H1 (cell line): ENCODE data around the gene SLC34A1. TPM values are rescaled to one million over a fixed set of nuclear protein-coding genes. Genes with fewer than 3 reads are reported as not detected.

Source experiments
- CREB1 ChIP-seq: IDR thresholded peaks from 2 replicates; pipeline ENCODE4 v1.6.1; 2012; ENCODE audit warnings: inconsistent platforms
- FOSL1 ChIP-seq: IDR thresholded peaks from 2 replicates; pipeline ENCODE4 v1.6.1; 2011; ENCODE audit warnings: mild to moderate bottlenecking, low read depth, low read length, moderate library complexity; ENCODE audit not compliant: insufficient read depth
- MAX ChIP-seq: IDR thresholded peaks from 2 replicates; pipeline ENCODE4 v1.6.1; 2012; ENCODE audit warnings: inconsistent platforms
- PHF8 ChIP-seq: fragments of 200-600 bp; sonication (generic); conservative IDR thresholded peaks from 2 replicates; pipeline ENCODE4 v1.7.1; 2012; ENCODE audit warnings: low read depth, mild to moderate bottlenecking, inconsistent platforms, low read length, moderate library complexity
- RNF2 ChIP-seq: fragments of 200-900, 300-1000 bp; sonication (generic); IDR thresholded peaks from 2 replicates; pipeline ENCODE4 v1.7.1; 2016; ENCODE audit warnings: borderline replicate concordance, low read depth, mild to moderate bottlenecking, antibody characterized with exemption, low read length; ENCODE audit not compliant: poor library complexity, severe bottlenecking; ENCODE audit errors: missing control alignments
- polyA plus RNA-seq, 7 experiments: library from polyadenylated mRNA; depleted of rRNA in 3 of 7; stranded (reverse) in 5 of 7; unstranded in 2 of 7; fragments of >200 nt in 5 of 7; fragments of 200-250 nt in 2 of 7; gene quantifications; 1 replicate in 5 of 7; 2 replicates in 1 of 7; 4 replicates in 1 of 7; pipeline versions ENCODE4 v1.2.1 to v1.2.3, GENCODE V29; 2011 to 2013; ENCODE audit warnings: missing spikeins in 2 of 7, mixed read lengths in 2 of 7
- total RNA-seq: library from RNA; stranded (reverse); fragmentation: NEBNext Ultra II Directional; extraction: Animal tissue kit (Norgen Biotek cat#: 25700); gene quantifications from 2 replicates; pipeline ENCODE4 v1.2.1, GENCODE V29; 2021

The SLC34A1 gene
- total and polyA plus RNA-seq, 2 of the 8 experiments (the other 6 are each of a cell fraction or from before 2014, with no cell fraction given), result not detected

- TF ChIP-seq RNF2 (no peak), FOSL1 (no peak), CREB1 (no peak), MAX (no peak), PHF8 (no peak)
Measured at GRCh38 chr5:177437623-177438022, 53.4 kb downstream of the SLC34A1 start (continued).
